Endodermal cell (in vitro differentiated cells): ENCODE data around the gene COG2. TPM values are rescaled to one million over a fixed set of nuclear protein-coding genes. Genes with fewer than 3 reads are reported as not detected.
"Not testable (repeated sequence)": the region's sequence is repeated elsewhere in the genome, so short reads cannot be mapped to it uniquely, and the experiment has no call there.

Experiments used
- DNase-seq: peaks from one replicate; pipeline ENCODE4 v3.0.0-alpha.2; 2017
- H3K27ac ChIP-seq: 2 replicates; pipeline ENCODE4 v1.5.1; 2013; ENCODE audit warnings: mild to moderate bottlenecking, low read depth, low read length, moderate library complexity
- H3K27me3 ChIP-seq: 2 replicates; pipeline ENCODE4 v1.6.1; 2013; ENCODE audit warnings: mild to moderate bottlenecking, low read length, moderate library complexity; ENCODE audit not compliant: insufficient read depth, control insufficient read depth, poor library complexity, severe bottlenecking
- H3K36me3 ChIP-seq: 2 replicates; pipeline ENCODE4 v1.7.0; 2013; ENCODE audit warnings: mild to moderate bottlenecking, low read length, moderate library complexity; ENCODE audit not compliant: control insufficient read depth, insufficient read depth
- H3K4me1 ChIP-seq: one replicate; pipeline ENCODE4 v1.7.0; 2013; ENCODE audit warnings: low read length; ENCODE audit not compliant: control insufficient read depth, insufficient read depth
- H3K4me3 ChIP-seq: 2 replicates; pipeline ENCODE4 v1.5.1; 2013; ENCODE audit warnings: mild to moderate bottlenecking, low read length, moderate library complexity
- H3K9ac ChIP-seq: 2 replicates; pipeline ENCODE4 v1.6.1; 2013; ENCODE audit warnings: mild to moderate bottlenecking, low read length, moderate library complexity; ENCODE audit not compliant: poor library complexity, severe bottlenecking; ENCODE audit errors: extremely low read depth
- H3K9me3 ChIP-seq: 2 replicates; pipeline ENCODE4 v1.6.1; 2013; ENCODE audit warnings: mild to moderate bottlenecking, low read length, moderate library complexity; ENCODE audit not compliant: control insufficient read depth
- H3K27ac Mint-ChIP-seq: 2 replicates; pipeline ENCODE4 v1.8.0; 2020; ENCODE audit warnings: mixed read lengths
- H3K27me3 Mint-ChIP-seq: 2 replicates; pipeline ENCODE4 v1.8.0; 2021; ENCODE audit warnings: mild to moderate bottlenecking, mixed read lengths; ENCODE audit not compliant: insufficient read depth
- H3K36me3 Mint-ChIP-seq: 2 replicates; pipeline ENCODE4 v1.8.0; 2020; ENCODE audit warnings: low read depth, mixed read lengths
- H3K4me1 Mint-ChIP-seq: 2 replicates; pipeline ENCODE4 v1.8.0; 2020; ENCODE audit warnings: mixed read lengths
- H3K4me3 Mint-ChIP-seq: 2 replicates; pipeline ENCODE4 v1.8.0; 2020; ENCODE audit warnings: mild to moderate bottlenecking, moderate library complexity, mixed read lengths
- H3K9me3 Mint-ChIP-seq: 2 replicates; pipeline ENCODE4 v1.8.0; 2020; ENCODE audit warnings: mild to moderate bottlenecking, mixed read lengths
- CTCF ChIP-seq: fragments of 200-600 bp; sonication (generic); conservative IDR thresholded peaks from 2 replicates; pipeline ENCODE4 v1.5.0; 2021; ENCODE audit warnings: antibody characterized with exemption, mild to moderate bottlenecking
- WGBS, 2 experiments: methylation state at CpG; one replicate each; pipeline versions ENCODE4 v1.1.5 to v1.1.7; 2013; ENCODE audit warnings: missing lambda C conversion rate in 2 of 2, mixed read lengths in 1 of 2; ENCODE audit not compliant: insufficient coverage in 1 of 2, insufficient read length in 1 of 2; 5-methylcytosine and 5-hydroxymethylcytosine counted together
- total RNA-seq, 2 donors: library from RNA; stranded (reverse); fragmentation: NEBNext Ultra II Directional in 1 of 2; extraction: Animal tissue kit (Norgen Biotek cat#: 25700) in 1 of 2; gene quantifications; 2 replicates in 1 of 2; 3 replicates in 1 of 2; pipeline ENCODE4 v1.2.1, GENCODE V29; 2021

The COG2 gene
- total RNA-seq, 2 donors from 2014 or later: 26.1 to 29.7 TPM

- Mint-ChIP-seq H3K4me1 (no peaks in the 10 kb centered on the region), H3K36me3 (peaks cover 27% of the 10 kb centered on the region), H3K27ac (no peak overlapping the region), H3K27me3 (no peaks in the 10 kb centered on the region), H3K4me3 (no peak overlapping the region), H3K9me3 (peaks cover 34% of the 10 kb centered on the region)
- Histone ChIP-seq H3K27me3 (no peaks in the 10 kb centered on the region), H3K27ac (no peak overlapping the region), H3K4me3 (no peak overlapping the region), H3K9ac (no peak overlapping the region), H3K4me1 (no peaks in the 10 kb centered on the region), H3K36me3 (peaks cover 5% of the 10 kb centered on the region), H3K9me3 (peaks cover 15% of the 10 kb centered on the region)
- WGBS, 2 experiments: 94 to 96% methylated on average over 2 of the region's 2 CpGs
- no peak for DNase-seq
- no peak for TF ChIP-seq CTCF
These were observed 9.0 kb downstream of the COG2 start for GRCh38 chr1:230651235-230651634.

- not testable (repeated sequence) for H3K27ac Mint-ChIP-seq, H3K4me1 ChIP-seq, H3K27ac ChIP-seq, H3K4me3 Mint-ChIP-seq, H3K4me3 ChIP-seq, H3K27me3 ChIP-seq, H3K27me3 Mint-ChIP-seq, H3K9ac ChIP-seq, DNase-seq
- Histone ChIP-seq H3K9me3 (peaks cover 10% of the 10 kb centered on the region), H3K36me3 (peaks cover 29% of the 10 kb centered on the region)
- Mint-ChIP-seq H3K4me1 (peaks cover 25% of the 10 kb centered on the region), H3K36me3 (peaks cover 29% of the 10 kb centered on the region), H3K9me3 (peaks cover 27% of the 10 kb centered on the region)
- WGBS, 2 experiments: 94% methylated on average over 1 of the region's 1 CpG; no CpG with 5 or more reads in 1 of the 2 experiments
These were observed 14.4 kb downstream of the COG2 start for GRCh38 chr1:230656719-230657118.

GRCh38 chr1:230658103-230658502 is 15.8 kb downstream of the COG2 start:
- Mint-ChIP-seq H3K36me3 (peaks cover 32% of the 10 kb centered on the region), H3K9me3 (peaks cover 15% of the 10 kb centered on the region), H3K4me1 (peaks cover 25% of the 10 kb centered on the region)
- H3K27ac Mint-ChIP-seq, H3K9me3 ChIP-seq, DNase-seq, H3K4me3 Mint-ChIP-seq, H3K27me3 Mint-ChIP-seq, H3K9ac ChIP-seq, H3K27ac ChIP-seq, H3K4me3 ChIP-seq, H3K4me1 ChIP-seq, H3K27me3 ChIP-seq: not testable (repeated sequence)
- peaks cover 23% of the 10 kb centered on the region for H3K36me3 ChIP-seq
- 98 to 100% methylated on average over 1 of the region's 1 CpG for WGBS, 2 experiments

GRCh38 chr1:230658691-230659090 is 16.4 kb downstream of the COG2 start:
- H3K4me3 ChIP-seq: no peak overlapping the region
- 87% methylated on average over 2 of the region's 2 CpGs; no CpG with 5 or more reads in 1 of the 2 experiments for WGBS, 2 experiments
- Mint-ChIP-seq H3K4me3 (no peak overlapping the region), H3K4me1 (peaks cover 25% of the 10 kb centered on the region), H3K27me3 (no peaks in the 10 kb centered on the region), H3K36me3 (peaks cover 33% of the 10 kb centered on the region), H3K9me3 (peaks cover 10% of the 10 kb centered on the region), H3K27ac (no peak overlapping the region)
- H3K27me3 ChIP-seq: no peaks in the 10 kb centered on the region
- no peak for TF ChIP-seq CTCF
- DNase-seq: no peak
- no peak overlapping the region for H3K27ac ChIP-seq
- peaks cover 23% of the 10 kb centered on the region for H3K36me3 ChIP-seq
- H3K9me3 ChIP-seq: no peaks in the 10 kb centered on the region
- peaks cover 3% of the 10 kb centered on the region for H3K4me1 ChIP-seq
- no peak overlapping the region for H3K9ac ChIP-seq
